NB4 (cell line): ENCODE data around the gene KCNT2.

Experiments used
- DNase-seq: peaks from one replicate; pipeline ENCODE4 v3.0.0; 2010; ENCODE audit warnings: low read depth
- H3K4me3 ChIP-seq: one replicate; pipeline ENCODE4 v1.5.1; 2011; ENCODE audit warnings: mild to moderate bottlenecking, low read depth, low read length, moderate library complexity
- MYC ChIP-seq: IDR thresholded peaks from 2 replicates; pipeline ENCODE4 v1.6.1; 2011; ENCODE audit warnings: low read depth, low read length
- POLR2A ChIP-seq: IDR thresholded peaks from 2 replicates; pipeline ENCODE4 v1.6.1; 2011; ENCODE audit warnings: mild to moderate bottlenecking; ENCODE audit not compliant: insufficient read length; ENCODE audit errors: extremely low read depth
- TF ChIP-seq, protein P1 (sequence below): IDR thresholded peaks from 2 replicates; pipeline ENCODE4 v1.6.1; 2011; ENCODE audit warnings: low read depth, low read length
- TF ChIP-seq, protein P2 (sequence below): IDR thresholded peaks from one replicate; pipeline ENCODE4 v1.5.1; 2012; ENCODE audit warnings: low read depth, low read length

The KCNT2 gene

DNA sequence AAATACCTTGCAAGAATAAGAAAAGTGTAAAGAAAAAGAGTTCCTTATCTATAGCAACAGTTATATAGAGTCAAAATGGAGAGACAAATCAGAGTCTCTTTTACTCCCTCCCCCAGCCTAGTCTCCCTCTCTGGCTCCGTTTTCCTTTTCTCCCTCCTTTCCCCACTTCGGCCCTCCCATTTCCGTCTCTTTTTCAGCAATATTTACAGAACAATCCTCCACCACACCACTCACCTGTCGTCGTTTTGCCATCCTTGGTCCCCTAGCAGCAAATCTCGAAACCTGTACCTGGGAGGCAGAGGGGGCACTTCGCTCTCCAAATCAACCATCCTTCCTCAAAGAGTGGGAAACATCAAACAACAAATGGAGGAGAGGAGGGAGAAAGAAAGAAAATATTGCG, 259 bp downstream of the KCNT2 start:
- H3K4me3 ChIP-seq = no peak overlapping the region
- TF ChIP-seq POLR2A (no peak), MYC (no peak)
- TF ChIP-seq, protein P1, sequence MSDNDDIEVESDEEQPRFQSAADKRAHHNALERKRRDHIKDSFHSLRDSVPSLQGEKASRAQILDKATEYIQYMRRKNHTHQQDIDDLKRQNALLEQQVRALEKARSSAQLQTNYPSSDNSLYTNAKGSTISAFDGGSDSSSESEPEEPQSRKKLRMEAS = no peak
- TF ChIP-seq, protein P2, sequence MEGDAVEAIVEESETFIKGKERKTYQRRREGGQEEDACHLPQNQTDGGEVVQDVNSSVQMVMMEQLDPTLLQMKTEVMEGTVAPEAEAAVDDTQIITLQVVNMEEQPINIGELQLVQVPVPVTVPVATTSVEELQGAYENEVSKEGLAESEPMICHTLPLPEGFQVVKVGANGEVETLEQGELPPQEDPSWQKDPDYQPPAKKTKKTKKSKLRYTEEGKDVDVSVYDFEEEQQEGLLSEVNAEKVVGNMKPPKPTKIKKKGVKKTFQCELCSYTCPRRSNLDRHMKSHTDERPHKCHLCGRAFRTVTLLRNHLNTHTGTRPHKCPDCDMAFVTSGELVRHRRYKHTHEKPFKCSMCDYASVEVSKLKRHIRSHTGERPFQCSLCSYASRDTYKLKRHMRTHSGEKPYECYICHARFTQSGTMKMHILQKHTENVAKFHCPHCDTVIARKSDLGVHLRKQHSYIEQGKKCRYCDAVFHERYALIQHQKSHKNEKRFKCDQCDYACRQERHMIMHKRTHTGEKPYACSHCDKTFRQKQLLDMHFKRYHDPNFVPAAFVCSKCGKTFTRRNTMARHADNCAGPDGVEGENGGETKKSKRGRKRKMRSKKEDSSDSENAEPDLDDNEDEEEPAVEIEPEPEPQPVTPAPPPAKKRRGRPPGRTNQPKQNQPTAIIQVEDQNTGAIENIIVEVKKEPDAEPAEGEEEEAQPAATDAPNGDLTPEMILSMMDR = no peak
- DNase-seq = no peak

DNA sequence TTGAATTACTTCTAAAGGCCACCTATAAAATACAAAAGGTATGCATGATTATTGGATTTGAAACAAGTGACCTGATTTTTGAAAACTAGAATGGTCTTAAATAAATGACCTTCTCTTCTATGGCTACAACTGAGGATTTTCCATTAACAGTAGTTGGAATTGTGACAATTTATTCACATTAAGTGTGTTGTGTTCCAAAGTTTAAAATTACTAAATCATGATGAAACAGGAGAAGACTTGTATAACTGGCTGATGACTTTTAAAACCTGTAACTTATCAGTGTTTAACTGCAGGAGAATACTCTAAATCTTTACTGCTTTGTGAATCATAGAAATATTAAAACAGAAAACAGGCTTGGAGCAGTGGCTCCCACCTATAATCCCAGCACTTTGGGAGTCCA, 4.6 kb downstream of the KCNT2 start:
- no peak for DNase-seq
- H3K4me3 ChIP-seq = no peak overlapping the region
- TF ChIP-seq, protein P2 = no peak
- TF ChIP-seq, protein P1 = no peak
- no peak for TF ChIP-seq MYC
- no peak for TF ChIP-seq POLR2A

DNA sequence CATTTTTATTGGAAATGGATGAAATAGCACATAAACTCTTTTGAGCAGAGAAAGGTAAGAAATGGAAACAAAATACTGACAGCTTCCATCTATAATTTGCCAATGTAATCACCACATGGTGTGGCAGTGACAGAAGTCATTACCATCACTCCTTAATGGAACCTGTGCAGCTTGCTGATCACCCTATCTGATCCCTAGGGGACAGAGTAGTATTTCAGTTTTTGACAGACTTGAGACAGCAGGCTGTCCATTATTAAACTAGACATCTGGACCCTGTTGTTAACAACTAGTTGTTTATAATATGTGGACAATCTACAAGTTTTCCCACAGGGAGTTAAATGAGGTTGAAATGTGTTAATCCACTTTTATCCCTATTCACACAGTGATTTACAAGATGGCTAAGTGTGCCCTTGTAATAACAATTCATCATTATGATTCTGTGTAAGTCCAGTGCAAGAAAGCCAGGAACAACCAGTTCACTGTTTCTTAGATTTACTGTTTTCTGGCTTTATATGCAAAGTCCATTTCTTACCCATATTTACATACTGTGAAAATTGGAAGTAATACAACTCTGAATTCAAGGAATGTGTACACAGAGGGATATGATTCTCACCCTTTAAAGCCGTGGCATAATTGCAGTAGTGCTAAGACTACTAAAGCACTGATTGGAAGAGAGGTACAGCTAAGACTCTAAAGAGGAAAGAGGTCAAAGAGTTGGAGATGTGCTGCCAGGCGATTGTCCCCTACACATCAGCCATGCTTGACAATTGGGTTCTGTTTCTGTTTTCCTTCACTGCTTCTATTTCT, 9.1 kb downstream of the KCNT2 start:
- no peak for TF ChIP-seq POLR2A
- TF ChIP-seq MYC = no peak
- TF ChIP-seq, protein P1 = no peak
- TF ChIP-seq, protein P2 = no peak
- no peak for DNase-seq
- no peak overlapping the region for H3K4me3 ChIP-seq

DNA sequence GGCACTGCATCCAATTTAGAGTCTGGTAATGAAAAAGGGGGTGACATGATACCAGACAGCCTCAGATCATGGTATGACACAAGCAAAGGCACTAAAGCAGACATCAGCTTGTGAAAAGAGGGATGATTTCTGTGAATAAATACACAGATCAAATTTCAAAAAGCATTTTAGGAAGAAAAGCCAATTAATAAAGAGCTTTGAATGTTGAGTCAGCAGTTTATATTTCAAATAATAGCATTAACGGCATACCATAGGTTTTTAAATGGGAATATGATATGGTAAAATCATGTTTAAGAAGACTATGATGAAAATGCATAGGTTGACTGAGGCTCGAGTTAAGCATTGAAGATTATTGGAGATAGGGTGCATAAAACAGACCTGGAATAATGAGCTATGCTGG, 13.5 kb downstream of the KCNT2 start:
- TF ChIP-seq, protein P2 = no peak
- H3K4me3 ChIP-seq = no peak overlapping the region
- no peak for DNase-seq

- no peak overlapping the region for H3K4me3 ChIP-seq
- TF ChIP-seq, protein P1 = no peak
- TF ChIP-seq, protein P2 = no peak
- TF ChIP-seq POLR2A (no peak), MYC (no peak)
- no peak for DNase-seq
These were observed 14.3 kb downstream of the KCNT2 start for GRCh38 chr1:196593955-196594354.

- TF ChIP-seq, protein P2 = no peak
- TF ChIP-seq POLR2A = no peak
- TF ChIP-seq, protein P1 = no peak
- TF ChIP-seq MYC = no peak
- no peak overlapping the region for H3K4me3 ChIP-seq
- DNase-seq = no peak
These were observed 17.3 kb downstream of the KCNT2 start for GRCh38 chr1:196590959-196591358.
